AG09319 (cell line): Measurements from ENCODE around the gene PRR23E.
A peak's percentile ranks its signal among the peaks of the same experiment; 100 is the strongest.

ENCODE experiments used
- DNase-seq: peaks from one replicate; pipeline ENCODE4 v3.0.0-alpha.2; 2010; ENCODE audit warnings: low read depth; ENCODE audit errors: extremely low read depth
- TF ChIP-seq, protein P1 (sequence below): IDR thresholded peaks from 2 replicates; pipeline ENCODE4 v1.5.1; 2011; ENCODE audit warnings: low read depth, mild to moderate bottlenecking, inconsistent platforms, low read length, moderate library complexity

PRR23E gene

DNA sequence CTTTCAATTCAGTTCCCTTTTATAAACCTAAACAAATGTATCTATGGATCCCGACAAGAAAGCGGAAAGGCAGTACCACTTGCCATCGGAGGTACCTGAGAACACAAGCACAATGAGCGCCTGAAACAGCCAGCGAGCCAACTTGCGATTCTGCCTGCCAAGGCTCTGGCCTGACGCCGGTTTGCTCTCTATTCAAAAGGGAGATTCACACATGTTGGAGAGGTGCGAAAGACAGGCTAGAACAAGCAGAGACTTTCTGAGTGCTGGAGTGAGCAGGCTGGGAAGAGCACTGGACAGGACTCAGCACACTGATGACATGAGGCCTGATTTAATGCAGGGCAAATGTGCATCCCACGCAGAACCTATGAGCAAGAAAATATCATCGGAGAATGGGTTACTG lies 17.7 kb upstream of the PRR23E start:
- no peak for DNase-seq
- TF ChIP-seq, protein P1, sequence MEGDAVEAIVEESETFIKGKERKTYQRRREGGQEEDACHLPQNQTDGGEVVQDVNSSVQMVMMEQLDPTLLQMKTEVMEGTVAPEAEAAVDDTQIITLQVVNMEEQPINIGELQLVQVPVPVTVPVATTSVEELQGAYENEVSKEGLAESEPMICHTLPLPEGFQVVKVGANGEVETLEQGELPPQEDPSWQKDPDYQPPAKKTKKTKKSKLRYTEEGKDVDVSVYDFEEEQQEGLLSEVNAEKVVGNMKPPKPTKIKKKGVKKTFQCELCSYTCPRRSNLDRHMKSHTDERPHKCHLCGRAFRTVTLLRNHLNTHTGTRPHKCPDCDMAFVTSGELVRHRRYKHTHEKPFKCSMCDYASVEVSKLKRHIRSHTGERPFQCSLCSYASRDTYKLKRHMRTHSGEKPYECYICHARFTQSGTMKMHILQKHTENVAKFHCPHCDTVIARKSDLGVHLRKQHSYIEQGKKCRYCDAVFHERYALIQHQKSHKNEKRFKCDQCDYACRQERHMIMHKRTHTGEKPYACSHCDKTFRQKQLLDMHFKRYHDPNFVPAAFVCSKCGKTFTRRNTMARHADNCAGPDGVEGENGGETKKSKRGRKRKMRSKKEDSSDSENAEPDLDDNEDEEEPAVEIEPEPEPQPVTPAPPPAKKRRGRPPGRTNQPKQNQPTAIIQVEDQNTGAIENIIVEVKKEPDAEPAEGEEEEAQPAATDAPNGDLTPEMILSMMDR, result no peak

DNA sequence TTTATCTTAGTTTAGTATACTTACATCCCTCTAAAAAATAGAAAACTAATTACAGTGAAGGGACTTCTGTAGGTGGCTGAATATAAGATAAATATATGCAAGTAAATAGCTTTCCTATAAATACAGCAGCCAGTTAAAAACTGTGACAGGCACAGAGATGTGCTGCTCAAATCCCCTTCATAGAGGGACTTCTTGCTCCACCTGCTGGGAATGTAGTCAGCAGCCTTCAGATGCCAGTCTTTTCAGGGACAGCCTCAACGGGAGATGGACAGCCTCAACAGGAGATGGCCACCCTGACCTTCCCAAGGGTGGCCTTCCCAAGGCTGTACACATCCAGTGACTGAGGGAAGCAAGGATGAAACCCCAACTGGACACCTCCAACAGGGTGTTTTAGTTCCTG lies 15.7 kb upstream of the PRR23E start:
- TF ChIP-seq, protein P1, result peak; percentile 16
- DNase-seq, result no peak

DNA sequence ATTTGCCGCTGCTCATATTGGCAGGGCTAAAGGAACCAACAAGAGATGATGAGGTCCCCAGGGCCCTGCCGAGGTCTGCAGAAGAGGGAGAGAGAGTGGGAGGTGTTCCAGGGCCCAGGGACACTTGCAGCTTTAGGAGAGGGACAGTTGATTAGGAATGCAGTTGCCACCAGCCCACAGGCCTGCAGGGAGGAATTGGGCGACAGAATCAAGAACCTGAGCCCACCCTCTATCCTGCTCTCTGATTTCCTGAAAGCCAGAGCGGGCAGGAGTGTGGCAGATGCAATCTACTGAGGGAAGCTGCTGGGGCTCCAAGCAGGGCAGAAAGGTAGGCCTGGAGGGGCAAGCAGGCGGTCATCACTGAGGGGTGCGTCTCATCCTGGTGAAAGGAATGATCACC lies 12.1 kb upstream of the PRR23E start:
- no peak for DNase-seq
- TF ChIP-seq, protein P1, result no peak

DNA sequence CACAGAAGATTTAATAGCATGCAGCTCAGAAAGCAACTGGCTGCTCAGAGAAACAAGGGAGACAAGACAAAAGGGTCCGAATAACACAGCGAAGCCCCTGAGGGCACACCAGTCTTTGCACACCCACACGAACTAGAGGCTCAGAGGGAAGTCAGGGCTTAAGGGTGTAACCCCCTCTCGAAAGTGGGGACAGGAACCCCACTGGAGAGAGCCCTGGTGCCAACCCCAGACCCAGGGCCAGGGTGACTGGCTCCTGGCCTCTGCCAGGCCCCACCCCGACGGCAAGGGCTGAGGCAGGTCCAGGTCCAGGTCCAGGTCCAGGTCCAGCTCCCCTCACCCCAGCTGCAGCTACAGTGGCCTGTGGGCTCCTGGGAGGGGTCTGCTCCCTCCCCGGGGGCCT lies 10.5 kb upstream of the PRR23E start:
- TF ChIP-seq, protein P1, result no peak
- no peak for DNase-seq

DNA sequence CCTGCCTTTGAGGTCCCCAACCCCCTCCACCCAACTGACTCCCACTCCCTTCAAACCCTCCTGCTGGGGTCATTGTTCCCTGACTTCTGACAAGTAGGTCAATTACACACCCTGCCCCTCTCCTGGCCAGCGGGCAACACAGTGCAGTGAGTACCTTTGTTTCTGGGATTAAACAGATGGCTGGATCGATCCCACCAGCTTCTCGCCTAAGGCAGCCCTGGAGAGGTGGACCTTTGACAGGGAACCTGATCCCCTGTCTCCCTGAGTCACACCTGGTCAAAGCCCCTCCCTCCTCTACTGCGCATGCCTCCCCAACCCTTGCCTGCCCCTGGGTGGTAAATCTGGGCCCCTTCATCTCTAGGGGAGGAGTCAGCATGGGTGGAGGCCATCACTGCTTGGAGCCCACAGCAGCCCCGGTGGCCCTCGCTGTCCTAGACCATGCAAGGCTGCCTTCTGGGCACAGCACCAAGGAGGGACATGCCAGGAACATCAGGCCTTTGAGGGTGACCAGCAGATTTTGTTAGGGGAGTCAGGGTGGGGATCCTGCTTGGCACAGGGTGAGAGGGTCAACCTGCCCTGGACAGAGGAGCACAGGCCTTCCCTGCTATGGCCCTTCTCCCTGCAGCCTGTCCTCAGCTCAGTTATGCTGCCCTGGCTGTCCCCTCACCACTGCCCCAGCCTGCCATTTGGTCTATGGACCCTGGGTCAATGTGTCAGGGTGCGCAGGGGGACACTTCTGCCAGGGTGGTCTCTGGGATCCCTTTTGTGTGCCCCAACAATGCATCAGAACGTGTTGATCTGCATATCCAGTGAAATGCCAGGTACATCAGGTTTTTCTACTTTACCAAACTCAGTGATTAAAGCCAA lies 9.8 kb upstream of the PRR23E start:
- TF ChIP-seq, protein P1, result no peak

DNA sequence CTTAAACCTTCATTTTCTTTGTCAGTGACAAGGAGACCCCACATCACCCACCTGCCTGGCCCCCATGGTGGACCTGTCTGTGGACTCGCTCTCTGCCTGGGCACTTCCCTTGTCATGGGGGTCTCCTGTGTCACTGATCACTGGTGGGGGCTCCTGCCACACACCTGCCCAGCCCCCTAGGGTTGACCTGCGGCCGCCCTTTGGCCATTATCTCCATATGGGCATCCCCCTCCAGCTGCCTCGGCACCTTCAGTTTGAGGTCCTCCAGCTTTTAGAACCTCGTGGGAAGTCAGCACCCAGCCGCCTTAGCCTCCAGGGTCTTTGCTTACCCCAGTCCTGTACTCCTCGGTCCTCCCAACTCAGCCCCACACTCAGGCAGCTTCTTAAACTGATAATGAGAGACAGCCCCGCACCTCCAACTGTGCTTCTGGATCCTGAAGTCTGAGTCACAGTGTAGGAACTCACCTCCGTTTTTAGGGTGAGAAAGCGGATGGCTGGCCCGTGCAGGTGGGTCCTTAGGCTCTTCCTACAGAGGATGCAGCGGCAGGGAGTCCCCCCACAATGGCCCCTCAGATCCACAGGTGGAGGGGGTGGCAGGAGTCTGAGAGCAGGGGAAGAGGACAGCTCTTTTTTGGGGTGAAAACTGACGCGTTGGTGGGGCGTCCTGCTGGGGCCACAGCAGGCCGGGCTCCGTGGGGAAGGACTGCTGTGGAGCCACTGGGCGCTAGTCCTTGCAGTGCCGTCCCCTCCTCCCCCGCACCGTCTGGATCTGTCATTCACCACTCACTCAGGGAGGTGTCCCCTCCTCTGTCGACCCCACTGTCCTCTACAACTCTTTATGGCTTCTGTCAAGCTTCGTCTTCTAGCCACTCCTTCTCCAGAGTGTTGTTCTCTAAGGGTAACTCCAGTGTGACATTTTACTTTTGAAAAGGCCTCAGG lies 8.7 kb upstream of the PRR23E start:
- DNase-seq, result no peak
- TF ChIP-seq, protein P1, result no peak

More for the DNA sequence above, 9.8 kb upstream of the PRR23E start:
- DNase-seq, result no peak

DNA sequence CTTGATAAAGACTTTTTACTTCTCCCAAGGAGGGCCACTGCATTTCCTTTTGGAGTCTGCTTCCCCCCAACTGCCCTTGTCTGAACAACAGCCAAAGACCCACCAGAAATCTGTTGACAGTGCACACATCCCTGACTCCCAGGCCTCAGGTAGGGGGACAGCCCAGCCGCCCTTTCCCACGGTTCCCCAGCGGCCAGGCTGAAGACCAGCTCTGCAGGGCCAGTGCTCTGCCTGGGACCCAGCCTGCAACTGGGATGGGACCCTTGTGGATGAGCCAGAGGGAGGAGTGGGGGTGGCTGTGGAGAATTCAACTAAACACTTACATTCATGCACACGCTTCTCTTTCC lies 8.1 kb upstream of the PRR23E start:
- no peak for DNase-seq
- TF ChIP-seq, protein P1, result no peak
